ENCODE results near the gene GALNT15.

DNA sequence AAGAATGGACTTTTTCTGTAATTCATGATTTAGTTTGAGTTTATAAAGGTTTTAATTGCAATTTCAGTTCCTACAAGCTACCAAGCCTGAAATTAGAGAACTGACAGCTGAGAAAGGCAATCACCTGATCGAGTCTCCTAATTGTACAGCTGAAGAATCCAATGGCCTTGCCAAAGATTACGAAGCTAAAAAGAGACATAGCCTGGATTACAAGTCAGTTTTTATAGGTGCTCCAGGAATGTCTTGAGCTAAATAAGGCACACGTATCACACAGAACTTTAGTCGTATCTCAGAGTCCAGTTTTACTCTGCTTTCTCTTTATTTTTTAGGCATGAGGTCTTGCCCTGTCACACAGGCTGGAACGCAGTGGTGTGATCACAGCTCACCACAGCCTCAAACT lies 83.7 kb downstream of the GALNT15 start:
- TF ChIP-seq, protein P1, sequence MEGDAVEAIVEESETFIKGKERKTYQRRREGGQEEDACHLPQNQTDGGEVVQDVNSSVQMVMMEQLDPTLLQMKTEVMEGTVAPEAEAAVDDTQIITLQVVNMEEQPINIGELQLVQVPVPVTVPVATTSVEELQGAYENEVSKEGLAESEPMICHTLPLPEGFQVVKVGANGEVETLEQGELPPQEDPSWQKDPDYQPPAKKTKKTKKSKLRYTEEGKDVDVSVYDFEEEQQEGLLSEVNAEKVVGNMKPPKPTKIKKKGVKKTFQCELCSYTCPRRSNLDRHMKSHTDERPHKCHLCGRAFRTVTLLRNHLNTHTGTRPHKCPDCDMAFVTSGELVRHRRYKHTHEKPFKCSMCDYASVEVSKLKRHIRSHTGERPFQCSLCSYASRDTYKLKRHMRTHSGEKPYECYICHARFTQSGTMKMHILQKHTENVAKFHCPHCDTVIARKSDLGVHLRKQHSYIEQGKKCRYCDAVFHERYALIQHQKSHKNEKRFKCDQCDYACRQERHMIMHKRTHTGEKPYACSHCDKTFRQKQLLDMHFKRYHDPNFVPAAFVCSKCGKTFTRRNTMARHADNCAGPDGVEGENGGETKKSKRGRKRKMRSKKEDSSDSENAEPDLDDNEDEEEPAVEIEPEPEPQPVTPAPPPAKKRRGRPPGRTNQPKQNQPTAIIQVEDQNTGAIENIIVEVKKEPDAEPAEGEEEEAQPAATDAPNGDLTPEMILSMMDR (conservative IDR thresholded peaks at IDR 0.05 in 1 of 2, IDR thresholded peaks at IDR 0.05 in 1 of 2; ENCODE audit: low read depth in 1 of 2, low read length in 2 of 2) = no peak
- TF ChIP-seq EZH2 (IDR thresholded peaks at IDR 0.05; ENCODE audit: low read length, missing control alignments) = no peak

Measured in fibroblast of lung (primary cell).